ENCODE data around the gene SETX. TPM values are rescaled to one million over a fixed set of nuclear protein-coding genes. Genes with fewer than 3 reads are reported as not detected.

Gene SETX
- total RNA-seq, 1 experiment from 2014 or later: 21.0 TPM

DNA sequence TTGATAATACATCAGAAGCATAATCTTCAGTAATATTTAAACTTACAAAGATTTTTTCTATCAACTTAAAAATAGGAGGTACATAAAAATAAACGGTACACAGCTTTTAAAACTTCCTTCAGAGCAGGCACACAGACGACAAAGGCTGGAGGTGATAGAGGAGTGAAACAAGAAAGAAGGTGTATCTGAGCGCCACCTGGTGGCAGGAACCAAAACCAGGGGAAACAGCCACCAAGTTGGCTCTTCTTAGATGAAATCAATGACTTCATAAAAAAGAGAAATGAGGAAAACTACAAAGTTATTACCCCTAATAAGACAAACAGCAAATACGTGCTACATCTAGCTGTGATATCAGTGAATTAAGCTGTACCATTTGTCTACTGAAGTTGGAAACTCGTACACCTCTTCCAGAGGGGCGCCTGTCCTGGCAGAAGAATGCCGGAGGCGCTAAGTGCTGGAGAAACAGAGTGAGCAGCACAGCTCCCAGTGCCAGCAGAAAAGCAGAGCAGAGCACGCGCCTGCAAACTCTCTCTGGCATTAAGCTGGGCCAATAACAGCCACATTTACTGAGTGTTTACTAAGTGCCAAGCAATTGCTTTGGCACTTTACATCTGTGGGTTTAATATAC is 85.9 kb downstream of the SETX start:
- no TSS peak for BruUV-seq (replicated peaks)
- no peaks in the 10 kb centered on the region for H3K9me2 ChIP-seq (replicated peaks; ENCODE audit: low read length)
- H3K27ac ChIP-seq (ENCODE audit: low read length): peak overlapping the region; percentile 97
- peaks cover 57% of the 10 kb centered on the region for H3K36me3 ChIP-seq (ENCODE audit: low read depth, low read length)
- intact Hi-C loops (cut with micrococcal nuclease): no loop called here
- H3K4me3 ChIP-seq (ENCODE audit: low read length): no peak overlapping the region
- CTCF ChIA-PET: interaction anchor here (0.6 kb wide), 1 partner anchor 28 kb away, joined by 3 read pairs; no protein-coding TSS in a partner anchor
- H3K79me2 ChIP-seq (ENCODE audit: low read length): no peaks in the 10 kb centered on the region
- no peak overlapping the region for H3K4me2 ChIP-seq (ENCODE audit: low read length)
- peaks cover 20% of the 10 kb centered on the region; the same call in 1 of the 2 replicates for H3K9me3 ChIP-seq (ENCODE audit: low read length)
- H3K27me3 ChIP-seq (ENCODE audit: low read length): no peaks in the 10 kb centered on the region
- ATAC-seq (no peak), DNase-seq (peak; percentile 28)
- no peaks in the 10 kb centered on the region for H3K4me1 ChIP-seq (ENCODE audit: insufficient read depth, low read length)
- no peak overlapping the region for H3K9ac ChIP-seq (ENCODE audit: low read length)
- no peak overlapping the region for H2AFZ ChIP-seq (ENCODE audit: low read length)
- peaks cover 30% of the 10 kb centered on the region for H3F3A ChIP-seq (ENCODE audit: low read length, unreplicated experiment)
- TF ChIP-seq EZH2phosphoT487 (IDR thresholded peaks at IDR 0.05; ENCODE audit: borderline replicate concordance, low read length) (no peak), CTCF (conservative IDR thresholded peaks at IDR 0.05; ENCODE audit: low read depth, low read length) (peak; percentile 63), EZH2 (IDR thresholded peaks at IDR 0.05; ENCODE audit: low read length, unreplicated experiment) (no peak)
- POLR2A ChIA-PET (ENCODE audit: unreplicated experiment): no interaction called here
- H4K20me1 ChIP-seq (ENCODE audit: low read length): no peaks in the 10 kb centered on the region

DNA sequence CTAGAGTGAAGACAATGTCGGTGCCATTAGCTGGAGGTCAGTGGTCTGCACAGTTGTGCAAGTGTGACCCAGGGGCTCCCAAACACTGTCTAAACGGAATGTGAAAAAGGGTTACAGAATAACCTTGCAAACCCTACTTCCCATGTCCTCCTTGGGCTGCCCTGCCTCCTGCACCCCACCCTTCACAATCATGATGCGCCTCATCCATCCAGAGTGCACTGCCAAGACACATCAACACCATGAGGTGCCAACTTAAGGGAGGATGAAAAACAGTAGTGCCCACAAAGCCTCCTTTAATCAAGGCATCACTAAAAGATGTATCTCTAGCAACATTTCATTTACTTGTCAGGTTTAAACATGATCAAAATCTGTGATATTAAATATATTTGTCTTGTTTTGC is 87.1 kb downstream of the SETX start:
- Histone ChIP-seq H3K4me1 (ENCODE audit: insufficient read depth, low read length) (no peaks in the 10 kb centered on the region), H2AFZ (ENCODE audit: low read length) (no peak overlapping the region), H3K4me3 (ENCODE audit: low read length) (no peak overlapping the region), H4K20me1 (ENCODE audit: low read length) (no peaks in the 10 kb centered on the region), H3F3A (ENCODE audit: low read length, unreplicated experiment) (peaks cover 30% of the 10 kb centered on the region), H3K79me2 (ENCODE audit: low read length) (no peaks in the 10 kb centered on the region), H3K27me3 (ENCODE audit: low read length) (no peaks in the 10 kb centered on the region), H3K4me2 (ENCODE audit: low read length) (no peak overlapping the region), H3K27ac (ENCODE audit: low read length) (no peak overlapping the region), H3K9ac (ENCODE audit: low read length) (no peak overlapping the region), H3K9me3 (ENCODE audit: low read length) (peaks cover 20% of the 10 kb centered on the region; the same call in 1 of the 2 replicates), H3K9me2 (replicated peaks; ENCODE audit: low read length) (no peaks in the 10 kb centered on the region), H3K36me3 (ENCODE audit: low read depth, low read length) (peaks cover 46% of the 10 kb centered on the region)
- ChIA-PET CTCF (no interaction called here), POLR2A (ENCODE audit: unreplicated experiment) (no interaction called here)
- intact Hi-C loops (cut with micrococcal nuclease): no loop called here
- no peak for ATAC-seq
- TF ChIP-seq EZH2phosphoT487 (IDR thresholded peaks at IDR 0.05; ENCODE audit: borderline replicate concordance, low read length) (no peak), EZH2 (IDR thresholded peaks at IDR 0.05; ENCODE audit: low read length, unreplicated experiment) (no peak), CTCF (conservative IDR thresholded peaks at IDR 0.05; ENCODE audit: low read depth, low read length) (no peak)
- DNase-seq: no peak
- no TSS peak for BruUV-seq (replicated peaks)

- peaks cover 20% of the 10 kb centered on the region; the same call in 1 of the 2 replicates for H3K9me3 ChIP-seq (ENCODE audit: low read length)
- H3K9ac ChIP-seq (ENCODE audit: low read length): no peak overlapping the region
- ATAC-seq (no peak), DNase-seq (no peak)
- no peaks in the 10 kb centered on the region for H3K79me2 ChIP-seq (ENCODE audit: low read length)
- H3K4me2 ChIP-seq (ENCODE audit: low read length): no peak overlapping the region
- no peak overlapping the region for H2AFZ ChIP-seq (ENCODE audit: low read length)
- TF ChIP-seq CTCF (conservative IDR thresholded peaks at IDR 0.05; ENCODE audit: low read depth, low read length) (no peak), EZH2 (IDR thresholded peaks at IDR 0.05; ENCODE audit: low read length, unreplicated experiment) (no peak), EZH2phosphoT487 (IDR thresholded peaks at IDR 0.05; ENCODE audit: borderline replicate concordance, low read length) (no peak)
- POLR2A ChIA-PET (ENCODE audit: unreplicated experiment): no interaction called here
- intact Hi-C loops (cut with micrococcal nuclease): no loop called here
- H4K20me1 ChIP-seq (ENCODE audit: low read length): no peaks in the 10 kb centered on the region
- H3K36me3 ChIP-seq (ENCODE audit: low read depth, low read length): peaks cover 32% of the 10 kb centered on the region
- peaks cover 24% of the 10 kb centered on the region for H3F3A ChIP-seq (ENCODE audit: low read length, unreplicated experiment)
- H3K4me1 ChIP-seq (ENCODE audit: insufficient read depth, low read length): no peaks in the 10 kb centered on the region
- no TSS peak for BruUV-seq (replicated peaks)
- no peaks in the 10 kb centered on the region for H3K9me2 ChIP-seq (replicated peaks; ENCODE audit: low read length)
- CTCF ChIA-PET: no interaction called here
- no peak overlapping the region for H3K4me3 ChIP-seq (ENCODE audit: low read length)
- no peak overlapping the region for H3K27ac ChIP-seq (ENCODE audit: low read length)
- no peaks in the 10 kb centered on the region for H3K27me3 ChIP-seq (ENCODE audit: low read length)
These were observed 88.8 kb downstream of the SETX start for GRCh38 chr9:132266017-132266416.
